Neutrophil (primary cell): ENCODE results near the gene PIWIL1.

Source experiments
- H3K27ac ChIP-seq: fragments of 200-600 bp; sonication (generic); 2 replicates; pipeline ENCODE4 v1.5.1; 2016; ENCODE audit warnings: mild to moderate bottlenecking, moderate library complexity
- H3K27me3 ChIP-seq: fragments of 200-600 bp; sonication (generic); 2 replicates; pipeline ENCODE4 v1.6.0; 2016; ENCODE audit warnings: mild to moderate bottlenecking
- H3K36me3 ChIP-seq: fragments of 200-600 bp; sonication (generic); 2 replicates; pipeline ENCODE4 v1.5.1; 2017
- H3K4me1 ChIP-seq, 2 experiments: fragments of 200-600 bp in 1 of 2; sonication (generic) in 1 of 2; 1 replicate in 1 of 2; 2 replicates in 1 of 2; pipeline versions ENCODE4 v1.5.1 to v1.6.1; 2013 to 2016; ENCODE audit warnings: low read depth in 1 of 2, low read length in 1 of 2, mild to moderate bottlenecking in 1 of 2, moderate library complexity in 1 of 2; ENCODE audit not compliant: control insufficient read depth in 1 of 2, insufficient read depth in 1 of 2
- H3K4me3 ChIP-seq, 2 experiments: fragments of 200-600 bp in 1 of 2; sonication (generic) in 1 of 2; 1 replicate in 1 of 2; 2 replicates in 1 of 2; pipeline ENCODE4 v1.5.1; 2013 to 2016; ENCODE audit warnings: low read depth in 1 of 2, low read length in 1 of 2, mild to moderate bottlenecking in 1 of 2, moderate library complexity in 1 of 2
- H3K9me3 ChIP-seq: fragments of 200-600 bp; sonication (generic); 2 replicates; pipeline ENCODE4 v1.5.1; 2016
- TF ChIP-seq, protein P1 (sequence below): fragments of 200-600 bp; sonication (generic); IDR thresholded peaks from 2 replicates; pipeline ENCODE4 v1.5.1; 2016; ENCODE audit warnings: antibody characterized with exemption

PIWIL1 gene

DNA sequence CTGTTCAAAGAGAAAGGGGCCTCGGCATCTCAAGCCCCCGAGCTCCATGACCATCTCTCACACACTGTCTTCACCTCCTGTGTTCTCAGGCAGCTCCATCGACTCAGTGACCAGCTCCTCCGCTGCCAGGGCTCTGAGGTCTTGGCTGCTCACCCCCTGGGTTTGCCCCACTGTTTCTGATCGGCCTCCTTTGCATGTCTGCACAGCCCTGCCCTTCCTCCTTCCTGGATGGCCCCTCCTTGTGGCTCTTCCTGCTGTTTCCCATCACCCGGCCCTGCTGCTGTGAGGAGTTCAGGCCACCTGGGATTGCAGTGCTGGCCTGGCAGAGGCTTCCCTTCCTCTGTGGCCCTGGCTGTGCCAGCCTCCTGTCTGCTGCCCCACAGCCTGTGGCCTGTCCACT is 38.1 kb upstream of the PIWIL1 start:
- Histone ChIP-seq H3K36me3 (no peaks in the 10 kb centered on the region), H3K9me3 (no peaks in the 10 kb centered on the region), H3K27me3 (no peaks in the 10 kb centered on the region), H3K27ac (no peak overlapping the region), H3K4me1 (no peaks in the 10 kb centered on the region), H3K4me3 (no peak overlapping the region)
- TF ChIP-seq, protein P1, sequence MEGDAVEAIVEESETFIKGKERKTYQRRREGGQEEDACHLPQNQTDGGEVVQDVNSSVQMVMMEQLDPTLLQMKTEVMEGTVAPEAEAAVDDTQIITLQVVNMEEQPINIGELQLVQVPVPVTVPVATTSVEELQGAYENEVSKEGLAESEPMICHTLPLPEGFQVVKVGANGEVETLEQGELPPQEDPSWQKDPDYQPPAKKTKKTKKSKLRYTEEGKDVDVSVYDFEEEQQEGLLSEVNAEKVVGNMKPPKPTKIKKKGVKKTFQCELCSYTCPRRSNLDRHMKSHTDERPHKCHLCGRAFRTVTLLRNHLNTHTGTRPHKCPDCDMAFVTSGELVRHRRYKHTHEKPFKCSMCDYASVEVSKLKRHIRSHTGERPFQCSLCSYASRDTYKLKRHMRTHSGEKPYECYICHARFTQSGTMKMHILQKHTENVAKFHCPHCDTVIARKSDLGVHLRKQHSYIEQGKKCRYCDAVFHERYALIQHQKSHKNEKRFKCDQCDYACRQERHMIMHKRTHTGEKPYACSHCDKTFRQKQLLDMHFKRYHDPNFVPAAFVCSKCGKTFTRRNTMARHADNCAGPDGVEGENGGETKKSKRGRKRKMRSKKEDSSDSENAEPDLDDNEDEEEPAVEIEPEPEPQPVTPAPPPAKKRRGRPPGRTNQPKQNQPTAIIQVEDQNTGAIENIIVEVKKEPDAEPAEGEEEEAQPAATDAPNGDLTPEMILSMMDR, result no peak

DNA sequence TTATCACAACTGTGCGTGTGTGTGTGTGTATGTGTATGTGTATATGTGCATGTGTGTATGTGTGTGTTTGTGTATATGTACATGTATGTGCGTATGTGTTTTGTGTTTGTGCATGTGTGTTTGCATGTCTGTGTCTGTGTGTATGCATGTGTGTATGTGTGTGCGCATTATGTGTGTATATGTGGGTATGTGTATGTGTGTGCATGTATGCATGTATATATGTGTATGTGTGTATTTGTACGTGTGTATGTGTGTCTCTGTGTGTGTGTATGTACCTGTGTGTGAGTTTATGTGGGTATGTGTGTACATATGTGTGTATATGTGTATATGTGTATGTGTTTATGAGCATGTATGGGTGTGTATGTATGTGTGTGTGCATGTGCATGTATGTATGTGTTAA is 37.6 kb upstream of the PIWIL1 start:
- H3K27me3 ChIP-seq, result no peaks in the 10 kb centered on the region
- TF ChIP-seq, protein P1, result no peak
- no peaks in the 10 kb centered on the region for H3K9me3 ChIP-seq
- no peaks in the 10 kb centered on the region for H3K36me3 ChIP-seq
- H3K4me1 ChIP-seq, result no peaks in the 10 kb centered on the region
- no peak overlapping the region for H3K4me3 ChIP-seq
- no peak overlapping the region for H3K27ac ChIP-seq

DNA sequence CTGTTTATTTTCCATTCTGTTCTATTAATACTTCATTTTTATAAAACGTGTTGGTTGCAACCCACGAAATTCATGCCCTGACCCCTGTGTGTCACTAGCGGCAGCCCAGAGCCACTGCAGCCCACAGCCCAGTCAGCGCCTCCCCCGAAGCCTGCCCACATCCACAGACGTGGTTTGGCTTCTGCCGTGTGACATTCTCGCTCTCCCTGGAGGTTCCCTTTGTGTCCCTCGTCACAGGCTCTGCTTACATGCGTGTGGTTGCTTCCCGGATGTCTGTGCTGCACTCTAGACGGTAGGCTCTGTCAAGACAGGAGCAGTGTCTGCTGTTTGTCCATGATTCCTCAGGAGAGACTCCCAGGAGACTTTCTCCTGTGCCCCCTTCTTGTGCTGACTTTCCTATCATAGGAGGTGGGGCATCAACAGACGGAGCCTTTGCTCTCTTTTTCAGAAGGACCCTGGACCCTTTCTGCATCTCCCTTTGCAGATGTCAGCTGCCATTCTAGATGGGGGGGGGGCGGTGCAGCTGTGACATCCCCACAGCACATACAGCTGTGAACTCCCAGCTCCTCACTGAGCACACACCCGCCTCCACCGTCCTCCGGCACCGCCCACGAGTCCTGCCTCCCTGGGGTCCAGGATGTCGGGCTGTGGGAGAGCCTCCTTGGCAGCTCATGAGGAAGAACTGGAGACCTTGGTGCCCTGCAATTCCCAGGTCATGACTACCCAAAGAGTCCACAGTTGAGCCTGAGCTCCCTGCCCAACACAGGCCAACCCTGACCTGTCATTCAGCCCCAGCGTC is 36.8 kb upstream of the PIWIL1 start:
- H3K27me3 ChIP-seq, result no peaks in the 10 kb centered on the region
- no peak overlapping the region for H3K4me3 ChIP-seq
- H3K9me3 ChIP-seq, result no peaks in the 10 kb centered on the region
- no peaks in the 10 kb centered on the region for H3K36me3 ChIP-seq
- H3K4me1 ChIP-seq, result no peaks in the 10 kb centered on the region
- TF ChIP-seq, protein P1, result no peak
- no peak overlapping the region for H3K27ac ChIP-seq

DNA sequence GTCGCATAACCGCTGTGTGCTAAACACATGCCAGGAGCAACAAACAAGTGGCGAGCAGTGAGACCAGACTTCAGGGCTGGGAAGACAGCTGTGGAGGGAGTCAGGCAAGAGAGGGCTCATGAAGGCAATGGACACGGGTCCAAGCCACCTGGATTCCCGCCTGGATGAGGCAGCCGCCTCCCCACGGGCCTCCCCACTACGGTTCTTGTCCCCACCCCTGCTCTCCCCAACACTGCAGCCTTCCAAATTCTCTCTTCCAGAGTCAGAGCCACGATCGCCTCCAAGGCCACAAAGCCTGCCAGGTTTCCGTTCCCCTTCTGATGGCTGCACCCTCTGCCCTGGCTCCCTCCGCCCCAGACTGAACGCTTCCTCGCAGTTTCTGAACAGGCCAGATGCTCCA is 36.1 kb upstream of the PIWIL1 start:
- Histone ChIP-seq H3K27ac (no peak overlapping the region), H3K4me3 (no peak overlapping the region), H3K9me3 (no peaks in the 10 kb centered on the region), H3K36me3 (no peaks in the 10 kb centered on the region), H3K27me3 (no peaks in the 10 kb centered on the region), H3K4me1 (no peaks in the 10 kb centered on the region)
- TF ChIP-seq, protein P1, result no peak

DNA sequence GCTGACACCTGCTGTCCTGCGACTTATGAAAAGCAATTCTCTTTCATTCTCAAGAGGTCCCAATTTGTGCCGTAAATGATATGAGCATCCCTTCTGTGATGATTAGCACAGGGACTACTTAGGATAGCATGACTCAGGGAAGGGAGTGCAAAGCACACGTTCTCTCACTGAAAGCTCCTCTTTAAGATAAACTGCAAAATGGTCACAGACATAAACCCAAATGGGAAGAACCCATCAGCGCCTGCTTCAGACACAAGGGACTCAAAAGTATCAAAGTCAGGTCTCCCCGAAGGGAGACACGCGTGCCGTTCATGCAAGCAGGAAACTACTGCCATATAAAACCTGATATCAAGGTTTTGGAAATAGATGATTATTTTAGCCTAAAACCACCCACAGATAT is 33.9 kb upstream of the PIWIL1 start:
- Histone ChIP-seq H3K4me3 (no peak overlapping the region), H3K4me1 (no peaks in the 10 kb centered on the region), H3K36me3 (no peaks in the 10 kb centered on the region), H3K9me3 (no peaks in the 10 kb centered on the region), H3K27ac (no peak overlapping the region), H3K27me3 (no peaks in the 10 kb centered on the region)
- TF ChIP-seq, protein P1, result no peak
